ENCODE results near the gene LCA5L. TPM values are rescaled to one million over a fixed set of nuclear protein-coding genes. Genes with fewer than 3 reads are reported as not detected.

LCA5L gene
- total RNA-seq, 1 donor from 2014 or later = 2.0 TPM

DNA sequence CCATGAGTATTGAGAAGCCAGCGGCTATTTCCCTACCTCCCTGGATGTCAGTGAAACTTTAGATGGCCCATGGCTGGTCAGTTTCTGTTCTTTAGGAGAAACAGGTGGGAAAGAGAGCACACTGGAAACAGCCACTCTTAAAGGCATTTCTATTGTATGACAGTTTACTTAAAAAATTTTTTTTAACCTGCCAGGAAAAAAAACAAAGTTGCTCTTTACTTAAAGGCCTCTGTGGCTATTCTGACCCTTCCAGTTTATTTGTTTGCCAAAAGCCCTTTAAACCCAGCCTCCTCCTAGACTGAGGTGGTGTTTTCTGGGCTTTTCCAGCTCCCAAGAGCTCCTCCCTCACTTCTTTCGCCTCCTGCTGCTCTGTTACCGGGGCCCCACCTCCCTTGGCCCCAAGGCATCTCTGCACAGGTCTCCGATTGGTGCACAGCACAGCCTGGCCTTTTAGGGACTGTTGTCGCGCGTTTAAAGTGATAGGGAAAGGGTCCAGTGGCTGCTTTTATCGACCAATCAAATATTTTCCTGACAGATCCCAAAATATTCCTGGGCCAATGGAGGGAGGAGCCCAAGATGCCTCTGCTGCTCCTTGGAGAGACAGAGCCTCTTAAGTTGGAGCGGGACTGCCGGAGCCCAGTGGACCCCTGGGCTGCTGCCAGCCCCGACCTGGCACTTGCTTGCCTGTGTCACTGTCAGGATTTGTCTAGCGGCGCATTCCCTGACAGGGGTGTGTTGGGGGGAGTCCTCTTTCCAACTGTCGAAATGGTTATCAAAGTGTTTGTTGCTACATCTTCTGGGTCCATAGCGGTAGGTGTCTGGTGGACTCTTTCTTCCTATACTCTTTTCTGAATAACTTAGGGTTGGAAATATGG is 6.0 kb upstream of the LCA5L start, which contains the start of gene SH3BGR:
Gene SH3BGR (plus strand): TSS at position 639 of the 875 bp plus-strand sequence. CDS start 127 bp downstream, at position 766.
- Histone ChIP-seq H2AFZ (ENCODE audit: low read depth, low read length) (no peak within 1 kb of the TSS), H3K4me2 (ENCODE audit: low read length) (peak within 1 kb of the TSS; percentile 15), H3K4me3 (ENCODE audit: insufficient read depth, low read depth, low read length) (no peak within 1 kb of the TSS), H3K79me2 (ENCODE audit: insufficient read depth, low read length) (no peaks in the 10 kb centered on the region), H3K9me3 (ENCODE audit: insufficient read depth, low read depth, low read length) (no peaks in the 10 kb centered on the region), H3K9ac (ENCODE audit: low read length) (no peak within 1 kb of the TSS), H3K27me3 (ENCODE audit: insufficient read depth, low read length) (no peaks in the 10 kb centered on the region), H3K36me3 (ENCODE audit: insufficient read depth, low read length) (no peaks in the 10 kb centered on the region), H3K4me1 (ENCODE audit: insufficient read depth, low read length) (no peaks in the 10 kb centered on the region), H3K27ac (ENCODE audit: low read depth, low read length) (no peak within 1 kb of the TSS), H4K20me1 (ENCODE audit: insufficient read depth, low read length) (no peaks in the 10 kb centered on the region)
- peak; percentile 17 for DNase-seq (ENCODE audit: low read depth)
- no peak for FAIRE-seq
- H3K27ac Mint-ChIP-seq (ENCODE audit: unreplicated experiment) = peak within 1 kb of the TSS; percentile 90
- H3K27me3 Mint-ChIP-seq (ENCODE audit: low read depth, unreplicated experiment) = no peaks in the 10 kb centered on the region
- TF ChIP-seq, protein P1, sequence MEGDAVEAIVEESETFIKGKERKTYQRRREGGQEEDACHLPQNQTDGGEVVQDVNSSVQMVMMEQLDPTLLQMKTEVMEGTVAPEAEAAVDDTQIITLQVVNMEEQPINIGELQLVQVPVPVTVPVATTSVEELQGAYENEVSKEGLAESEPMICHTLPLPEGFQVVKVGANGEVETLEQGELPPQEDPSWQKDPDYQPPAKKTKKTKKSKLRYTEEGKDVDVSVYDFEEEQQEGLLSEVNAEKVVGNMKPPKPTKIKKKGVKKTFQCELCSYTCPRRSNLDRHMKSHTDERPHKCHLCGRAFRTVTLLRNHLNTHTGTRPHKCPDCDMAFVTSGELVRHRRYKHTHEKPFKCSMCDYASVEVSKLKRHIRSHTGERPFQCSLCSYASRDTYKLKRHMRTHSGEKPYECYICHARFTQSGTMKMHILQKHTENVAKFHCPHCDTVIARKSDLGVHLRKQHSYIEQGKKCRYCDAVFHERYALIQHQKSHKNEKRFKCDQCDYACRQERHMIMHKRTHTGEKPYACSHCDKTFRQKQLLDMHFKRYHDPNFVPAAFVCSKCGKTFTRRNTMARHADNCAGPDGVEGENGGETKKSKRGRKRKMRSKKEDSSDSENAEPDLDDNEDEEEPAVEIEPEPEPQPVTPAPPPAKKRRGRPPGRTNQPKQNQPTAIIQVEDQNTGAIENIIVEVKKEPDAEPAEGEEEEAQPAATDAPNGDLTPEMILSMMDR (IDR thresholded peaks at IDR 0.05; ENCODE audit: insufficient read depth, low read depth, low read length) = no peak
- no peak for TF ChIP-seq EZH2 (IDR thresholded peaks at IDR 0.05; ENCODE audit: insufficient read depth, low read length)
- no peaks in the 10 kb centered on the region for H3K9me3 Mint-ChIP-seq (ENCODE audit: unreplicated experiment)
- peak within 1 kb of the TSS; percentile 64 for H3K4me3 Mint-ChIP-seq (ENCODE audit: unreplicated experiment)
- H3K36me3 Mint-ChIP-seq (ENCODE audit: low read depth, unreplicated experiment) = peaks cover 2% of the 10 kb centered on the region
- H3K4me1 Mint-ChIP-seq (ENCODE audit: low read depth, unreplicated experiment) = peaks cover 11% of the 10 kb centered on the region

- Mint-ChIP-seq H3K4me3 (ENCODE audit: unreplicated experiment) (no peak overlapping the region), H3K36me3 (ENCODE audit: low read depth, unreplicated experiment) (no peaks in the 10 kb centered on the region)
- no peaks in the 10 kb centered on the region for H3K27me3 ChIP-seq (ENCODE audit: insufficient read depth, low read length)
Measured at GRCh38 chr21:39447264-39447663, 1.7 kb upstream of the LCA5L start.

More at GRCh38 chr21:39447264-39447663, 1.7 kb upstream of the LCA5L start:
- H3K4me3 ChIP-seq (ENCODE audit: insufficient read depth, low read depth, low read length) = no peak overlapping the region
- FAIRE-seq (no peak), DNase-seq (ENCODE audit: low read depth) (no peak)
- no peak overlapping the region for H3K27ac ChIP-seq (ENCODE audit: low read depth, low read length)
- no peak overlapping the region for H3K27ac Mint-ChIP-seq (ENCODE audit: unreplicated experiment)
- H3K9me3 Mint-ChIP-seq (ENCODE audit: unreplicated experiment) = no peaks in the 10 kb centered on the region
- no peaks in the 10 kb centered on the region for H3K36me3 ChIP-seq (ENCODE audit: insufficient read depth, low read length)
- TF ChIP-seq, protein P1 (IDR thresholded peaks at IDR 0.05; ENCODE audit: insufficient read depth, low read depth, low read length) = no peak
- no peak for TF ChIP-seq EZH2 (IDR thresholded peaks at IDR 0.05; ENCODE audit: insufficient read depth, low read length)
- peaks cover 7% of the 10 kb centered on the region for H3K4me1 ChIP-seq (ENCODE audit: insufficient read depth, low read length)
- H3K79me2 ChIP-seq (ENCODE audit: insufficient read depth, low read length) = no peaks in the 10 kb centered on the region
- no peak overlapping the region for H2AFZ ChIP-seq (ENCODE audit: low read depth, low read length)
- H3K4me2 ChIP-seq (ENCODE audit: low read length) = no peak overlapping the region
- no peaks in the 10 kb centered on the region for H3K27me3 Mint-ChIP-seq (ENCODE audit: low read depth, unreplicated experiment)
- H3K9me3 ChIP-seq (ENCODE audit: insufficient read depth, low read depth, low read length) = no peaks in the 10 kb centered on the region
- H3K4me1 Mint-ChIP-seq (ENCODE audit: low read depth, unreplicated experiment) = peaks cover 11% of the 10 kb centered on the region
- H4K20me1 ChIP-seq (ENCODE audit: insufficient read depth, low read length) = no peaks in the 10 kb centered on the region
- H3K9ac ChIP-seq (ENCODE audit: low read length) = no peak overlapping the region
